Mucosa of rectum (tissue), 2 donors: ENCODE results near the gene EIF1B.
A peak's percentile ranks its signal among the peaks of the same experiment; 100 is the strongest.
"Not testable (repeated sequence)": the region's sequence is repeated elsewhere in the genome, so short reads cannot be mapped to it uniquely, and the experiment has no call there.

ENCODE experiments used
- H3K27ac ChIP-seq, 2 donors: one replicate each; pipeline ENCODE4 v1.7.0; 2013; ENCODE audit warnings: inconsistent platforms in 2 of 2, low read depth in 2 of 2, low read length in 2 of 2
- H3K27me3 ChIP-seq, 2 donors: one replicate each; pipeline ENCODE4 v1.7.0; 2013; ENCODE audit warnings: low read length in 2 of 2; ENCODE audit not compliant: control insufficient read depth in 2 of 2, insufficient read depth in 2 of 2
- H3K36me3 ChIP-seq, 2 donors: one replicate each; pipeline ENCODE4 v1.7.0; 2013; ENCODE audit warnings: low read length in 2 of 2; ENCODE audit not compliant: control insufficient read depth in 2 of 2, insufficient read depth in 2 of 2
- H3K4me1 ChIP-seq, 2 donors: one replicate each; pipeline ENCODE4 v1.7.0; 2013; ENCODE audit warnings: low read length in 2 of 2, mild to moderate bottlenecking in 1 of 2; ENCODE audit not compliant: control insufficient read depth in 2 of 2, insufficient read depth in 2 of 2
- H3K4me3 ChIP-seq, 2 donors: one replicate each; pipeline ENCODE4 v1.7.0; 2013; ENCODE audit warnings: low read length in 2 of 2
- H3K9ac ChIP-seq, 2 donors: one replicate each; pipeline ENCODE4 v1.7.0; 2013; ENCODE audit warnings: low read length in 2 of 2, low read depth in 1 of 2, mild to moderate bottlenecking in 1 of 2
- H3K9me3 ChIP-seq, 2 donors: one replicate each; pipeline ENCODE4 v1.7.0; 2013; ENCODE audit warnings: low read length in 2 of 2; ENCODE audit not compliant: control insufficient read depth in 2 of 2
- donor health status: healthy.
- donor health status: Normal muscosa, but diverticular disease.

The EIF1B gene

DNA sequence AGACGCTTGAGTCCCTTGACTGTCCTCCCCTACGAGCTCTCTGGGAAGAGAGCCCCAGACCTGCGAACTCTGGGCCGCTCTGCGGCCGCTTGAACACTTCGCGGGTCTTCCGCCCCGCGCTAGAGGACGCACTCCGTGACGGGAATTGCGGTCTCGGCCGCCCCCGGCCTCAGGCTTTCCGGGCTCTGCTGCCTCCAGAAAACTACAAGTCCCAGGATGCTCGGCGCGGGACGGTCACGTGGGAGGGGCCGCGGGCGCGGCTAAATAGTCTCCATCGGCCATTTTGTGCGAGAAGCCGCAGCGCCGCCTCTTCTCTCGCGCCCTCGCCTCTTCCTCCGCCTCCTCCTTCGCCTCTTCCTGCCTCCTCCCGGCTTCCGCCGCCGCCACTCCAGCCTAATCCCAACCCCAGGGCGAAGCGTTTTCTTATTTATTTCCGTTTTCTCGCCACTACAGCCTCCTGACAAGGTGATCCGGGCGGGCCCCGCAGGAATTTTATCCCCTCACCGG lies at the start of gene EIF1B:
TSS of gene EIF1B (plus strand) at position 290 of the 507 bp plus-strand sequence. CDS start 235 bp downstream, outside the sequence.
- H3K9ac ChIP-seq, result peak within 1 kb of the TSS; percentile 90 to 96
- H3K36me3 ChIP-seq, result peaks cover 19% of the 10 kb centered on the region in 2 donors
- peak within 1 kb of the TSS; percentile 92 for H3K27ac ChIP-seq
- peak within 1 kb of the TSS; percentile 80 to 92 for H3K4me3 ChIP-seq
- peaks cover 6 to 13% of the 10 kb centered on the region in 2 donors for H3K4me1 ChIP-seq
- H3K27me3 ChIP-seq, result no peaks in the 10 kb centered on the region
- no peaks in the 10 kb centered on the region for H3K9me3 ChIP-seq

DNA sequence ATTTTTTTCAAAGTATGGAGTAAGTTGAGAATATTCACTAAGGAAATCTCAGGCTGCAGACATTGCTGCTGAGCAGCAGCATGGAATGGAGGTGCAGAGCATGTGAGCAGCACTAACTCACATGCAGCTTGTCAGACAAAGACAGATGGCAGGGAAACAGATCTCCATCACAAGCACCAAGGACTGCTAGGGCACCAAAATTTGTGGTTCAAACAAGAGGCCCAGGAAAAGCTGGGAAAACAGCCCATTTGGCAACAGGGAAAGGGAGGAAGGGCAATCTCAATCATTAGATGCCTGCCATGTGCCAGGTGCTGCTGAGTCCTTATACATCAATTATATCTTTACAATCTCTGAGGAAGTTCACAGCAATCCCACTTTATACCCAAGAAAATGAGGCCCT lies 47.2 kb upstream of the EIF1B start:
- H3K9me3 ChIP-seq, result no peaks in the 10 kb centered on the region
- no peaks in the 10 kb centered on the region for H3K4me1 ChIP-seq
- H3K4me3 ChIP-seq, result no peak overlapping the region
- no peaks in the 10 kb centered on the region for H3K27me3 ChIP-seq
- no peak overlapping the region for H3K9ac ChIP-seq
- no peak overlapping the region for H3K27ac ChIP-seq
- H3K36me3 ChIP-seq, result no peaks in the 10 kb centered on the region

DNA sequence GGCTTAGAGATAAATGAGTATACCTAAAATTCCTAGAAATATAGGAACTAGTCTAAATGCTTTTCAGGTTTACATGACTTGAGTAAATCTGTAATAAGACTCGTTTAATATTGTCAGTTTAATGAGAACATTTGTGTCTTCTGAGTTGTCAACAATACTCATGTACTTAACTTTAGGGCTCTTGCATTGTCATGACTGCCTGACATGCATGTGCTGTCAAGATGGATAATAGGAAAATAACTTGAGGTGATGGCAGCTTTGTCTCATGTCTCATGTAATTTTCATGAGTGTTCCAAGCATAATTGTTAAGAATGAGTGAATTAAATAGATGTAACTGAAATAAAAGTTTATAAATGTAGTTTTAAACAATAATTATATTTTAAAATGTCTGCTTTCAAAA lies 45.1 kb upstream of the EIF1B start:
- Histone ChIP-seq H3K9ac (no peak overlapping the region), H3K27ac (no peak overlapping the region), H3K9me3 (no peaks in the 10 kb centered on the region), H3K4me1 (no peaks in the 10 kb centered on the region), H3K36me3 (no peaks in the 10 kb centered on the region), H3K27me3 (no peaks in the 10 kb centered on the region), H3K4me3 (no peak overlapping the region)

DNA sequence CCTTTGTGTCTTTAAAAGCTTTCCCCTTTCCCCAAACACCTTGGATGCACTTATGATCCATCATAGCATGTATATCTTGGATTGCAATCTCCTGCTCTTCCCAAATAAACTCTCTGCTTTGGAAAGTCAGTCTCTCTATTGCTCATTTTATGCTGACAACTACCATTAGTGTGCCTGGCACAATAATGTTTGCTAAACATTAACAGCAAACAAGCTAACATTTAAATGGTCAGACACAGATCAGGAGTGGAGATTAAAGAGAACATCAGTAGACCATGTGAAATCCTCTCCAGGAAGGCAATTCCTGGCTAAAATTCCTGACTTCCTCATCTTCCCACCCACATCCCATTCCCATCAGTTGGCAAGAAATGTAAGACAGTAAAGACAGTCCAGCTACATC lies 44.3 kb upstream of the EIF1B start:
- no peaks in the 10 kb centered on the region for H3K36me3 ChIP-seq
- H3K27me3 ChIP-seq, result no peaks in the 10 kb centered on the region
- no peak overlapping the region for H3K4me3 ChIP-seq
- H3K9me3 ChIP-seq, result no peaks in the 10 kb centered on the region
- no peak overlapping the region for H3K27ac ChIP-seq
- no peak overlapping the region for H3K9ac ChIP-seq
- no peaks in the 10 kb centered on the region for H3K4me1 ChIP-seq

- Histone ChIP-seq H3K36me3 (no peaks in the 10 kb centered on the region), H3K27me3 (no peaks in the 10 kb centered on the region), H3K9me3 (no peaks in the 10 kb centered on the region), H3K4me3 (no peak overlapping the region), H3K4me1 (no peaks in the 10 kb centered on the region), H3K27ac (peak overlapping the region in 1 of 2 donors; percentile 17), H3K9ac (no peak overlapping the region)
These were observed 41.4 kb upstream of the EIF1B start for GRCh38 chr3:40267937-40268724.

GRCh38 chr3:40268802-40269524 lies 40.5 kb upstream of the EIF1B start:
- Histone ChIP-seq H3K36me3 (no peaks in the 10 kb centered on the region), H3K9me3 (no peaks in the 10 kb centered on the region), H3K4me1 (no peaks in the 10 kb centered on the region), H3K27me3 (no peaks in the 10 kb centered on the region), H3K9ac (no peak overlapping the region), H3K27ac (no peak overlapping the region), H3K4me3 (no peak overlapping the region)

DNA sequence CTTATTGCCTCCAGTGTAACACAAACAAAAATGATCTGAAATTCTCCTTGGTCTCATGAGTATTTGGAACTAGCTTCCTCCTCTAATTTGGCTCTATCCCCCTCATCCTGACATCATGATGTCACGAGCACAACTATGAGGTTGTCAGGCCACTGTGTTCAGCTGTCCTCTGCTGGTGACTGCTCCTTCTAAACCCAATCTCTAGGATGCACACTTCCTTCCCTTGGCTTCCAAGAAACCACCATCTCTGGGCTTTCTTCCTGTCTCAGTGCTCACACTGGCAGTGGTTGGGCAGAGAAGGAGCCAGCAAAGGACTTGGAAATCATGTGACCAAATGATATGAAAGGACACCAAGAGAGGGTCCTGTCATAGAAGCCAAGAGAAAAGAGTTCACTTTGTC lies 30.7 kb upstream of the EIF1B start:
- no peak overlapping the region for H3K9ac ChIP-seq
- no peaks in the 10 kb centered on the region for H3K27me3 ChIP-seq
- H3K4me3 ChIP-seq, result no peak overlapping the region
- no peaks in the 10 kb centered on the region for H3K9me3 ChIP-seq
- no peak overlapping the region for H3K27ac ChIP-seq
- no peaks in the 10 kb centered on the region for H3K36me3 ChIP-seq
- no peaks in the 10 kb centered on the region for H3K4me1 ChIP-seq

DNA sequence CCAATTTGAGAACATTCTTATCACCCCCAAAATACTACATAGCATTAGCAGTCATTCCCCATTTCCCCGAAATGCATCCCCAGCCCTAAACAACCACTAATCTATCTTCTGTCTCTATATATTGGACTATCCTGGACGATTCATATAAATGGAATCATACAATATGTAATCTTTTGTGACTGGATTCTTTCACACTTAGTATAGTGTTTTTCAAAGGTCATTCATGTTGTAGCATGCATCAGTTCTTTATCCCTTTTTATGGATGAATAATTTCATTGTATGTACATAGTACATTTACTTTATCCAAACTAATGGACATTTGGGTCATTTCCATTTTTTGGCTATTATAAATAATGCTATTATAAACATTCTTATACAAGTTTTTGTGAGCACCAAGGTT lies 27.5 kb upstream of the EIF1B start:
- no peaks in the 10 kb centered on the region for H3K27me3 ChIP-seq
- no peaks in the 10 kb centered on the region for H3K36me3 ChIP-seq
- H3K9ac ChIP-seq, result no peak overlapping the region
- H3K4me1 ChIP-seq, result no peaks in the 10 kb centered on the region
- H3K27ac ChIP-seq, result no peak overlapping the region
- H3K4me3 ChIP-seq, result no peak overlapping the region
- no peaks in the 10 kb centered on the region for H3K9me3 ChIP-seq

DNA sequence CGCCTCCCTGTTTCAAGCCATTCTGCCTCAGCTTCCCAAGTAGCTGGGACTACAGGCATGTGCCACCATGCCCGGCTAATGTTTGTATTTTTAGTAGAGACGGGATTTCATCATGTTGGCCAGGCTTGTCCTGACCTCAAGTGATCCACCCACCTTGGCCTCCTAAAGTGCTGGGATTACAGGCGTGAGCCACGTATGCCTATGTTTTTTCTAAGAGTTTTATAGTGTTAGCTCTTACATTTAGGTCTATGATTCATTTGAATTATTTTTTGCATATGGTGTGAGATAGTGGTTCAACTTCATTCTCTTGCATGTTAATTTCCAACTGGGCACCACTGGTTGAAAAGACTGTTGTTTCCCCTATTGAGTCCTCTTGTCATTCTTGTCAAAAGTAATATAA lies 26.4 kb upstream of the EIF1B start:
- H3K9me3 ChIP-seq, H3K4me3 ChIP-seq, H3K4me1 ChIP-seq: not testable (repeated sequence)

GRCh38 chr3:40287248-40287647 lies 22.3 kb upstream of the EIF1B start:
- H3K9me3 ChIP-seq, result no peaks in the 10 kb centered on the region
- H3K4me3 ChIP-seq, result no peak overlapping the region
- H3K4me1 ChIP-seq, result no peaks in the 10 kb centered on the region
- H3K27ac ChIP-seq, result no peak overlapping the region
- H3K9ac ChIP-seq, result no peak overlapping the region
- no peaks in the 10 kb centered on the region for H3K36me3 ChIP-seq
- H3K27me3 ChIP-seq, result no peaks in the 10 kb centered on the region

More for the DNA sequence above, 26.4 kb upstream of the EIF1B start:
- H3K27me3 ChIP-seq, H3K9ac ChIP-seq, H3K36me3 ChIP-seq, H3K27ac ChIP-seq: not testable (repeated sequence)
